ENCODE measurements around the gene NBPF15.
"Not testable (repeated sequence)": the region's sequence is repeated elsewhere in the genome, so short reads cannot be mapped to it uniquely, and the experiment has no call there.

Gene NBPF15, protein sequence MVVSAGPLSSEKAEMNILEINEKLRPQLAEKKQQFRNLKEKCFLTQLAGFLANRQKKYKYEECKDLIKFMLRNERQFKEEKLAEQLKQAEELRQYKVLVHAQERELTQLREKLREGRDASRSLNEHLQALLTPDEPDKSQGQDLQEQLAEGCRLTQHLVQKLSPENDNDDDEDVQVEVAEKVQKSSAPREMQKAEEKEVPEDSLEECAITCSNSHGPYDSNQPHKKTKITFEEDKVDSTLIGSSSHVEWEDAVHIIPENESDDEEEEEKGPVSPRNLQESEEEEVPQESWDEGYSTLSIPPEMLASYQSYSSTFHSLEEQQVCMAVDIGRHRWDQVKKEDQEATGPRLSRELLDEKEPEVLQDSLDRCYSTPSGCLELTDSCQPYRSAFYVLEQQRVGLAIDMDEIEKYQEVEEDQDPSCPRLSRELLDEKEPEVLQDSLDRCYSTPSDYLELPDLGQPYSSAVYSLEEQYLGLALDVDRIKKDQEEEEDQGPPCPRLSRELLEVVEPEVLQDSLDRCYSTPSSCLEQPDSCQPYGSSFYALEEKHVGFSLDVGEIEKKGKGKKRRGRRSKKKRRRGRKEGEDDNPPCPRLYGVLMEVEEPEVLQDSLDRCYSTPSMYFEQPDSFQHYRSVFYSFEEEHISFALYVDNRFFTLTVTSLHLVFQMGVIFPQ

DNA sequence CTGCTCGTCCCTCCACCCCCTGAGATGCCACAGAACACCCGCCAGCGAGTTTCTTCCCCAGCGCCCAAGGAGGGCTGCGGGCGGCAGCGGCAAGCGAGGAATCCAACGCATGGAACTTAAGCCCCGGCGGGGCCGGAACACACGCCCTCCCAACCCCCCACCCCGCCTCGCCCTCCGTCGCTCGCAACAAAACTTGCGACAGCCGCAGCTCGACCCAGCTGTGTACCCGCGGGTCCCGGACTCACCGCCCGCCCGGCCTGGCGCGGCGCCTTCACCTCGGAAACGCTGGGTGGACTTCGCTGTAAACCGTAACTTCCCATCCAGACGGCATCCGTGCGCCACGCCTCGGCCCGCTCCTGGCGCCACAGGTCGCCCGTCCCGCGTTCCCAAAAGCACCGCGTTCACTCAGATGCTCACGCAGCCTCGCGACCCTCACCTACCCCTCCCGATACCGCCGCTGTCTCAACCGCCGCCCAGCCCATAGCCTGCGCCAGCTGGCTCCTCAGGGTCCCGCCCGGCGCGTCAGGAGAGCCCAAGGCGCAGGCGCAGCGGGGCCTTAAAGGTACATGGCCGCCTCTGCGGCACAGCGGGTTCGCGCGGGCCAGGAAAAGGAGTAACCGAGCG, at the start of gene NBPF15:
NBPF15 (minus strand) TSS at position 534 of the 624 bp plus-strand sequence. CDS start 21,666 bp downstream, outside the sequence.
- DNase-seq, result peak; percentile 47 to 72 (median 60)

DNA sequence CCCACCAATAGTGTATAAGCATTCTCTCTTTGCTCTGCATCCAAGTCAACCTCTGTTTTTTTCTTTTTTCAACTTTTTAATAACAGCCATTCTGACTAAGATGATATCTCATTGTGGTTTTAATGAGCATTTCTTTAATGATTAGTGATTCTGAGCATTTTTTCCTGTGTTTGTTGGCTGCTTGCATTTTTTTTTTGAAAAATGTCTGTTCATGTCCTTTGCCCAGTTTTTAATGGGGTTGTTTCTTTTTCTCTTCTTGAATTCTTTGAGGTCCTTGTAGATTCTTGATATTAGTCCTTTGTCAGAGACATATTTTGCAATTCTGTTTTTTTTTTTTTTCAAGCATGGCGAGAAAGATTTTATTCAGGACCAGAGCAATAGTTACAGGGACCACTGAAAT, 35.0 kb upstream of the NBPF15 start:
- not testable (repeated sequence) for DNase-seq

DNA sequence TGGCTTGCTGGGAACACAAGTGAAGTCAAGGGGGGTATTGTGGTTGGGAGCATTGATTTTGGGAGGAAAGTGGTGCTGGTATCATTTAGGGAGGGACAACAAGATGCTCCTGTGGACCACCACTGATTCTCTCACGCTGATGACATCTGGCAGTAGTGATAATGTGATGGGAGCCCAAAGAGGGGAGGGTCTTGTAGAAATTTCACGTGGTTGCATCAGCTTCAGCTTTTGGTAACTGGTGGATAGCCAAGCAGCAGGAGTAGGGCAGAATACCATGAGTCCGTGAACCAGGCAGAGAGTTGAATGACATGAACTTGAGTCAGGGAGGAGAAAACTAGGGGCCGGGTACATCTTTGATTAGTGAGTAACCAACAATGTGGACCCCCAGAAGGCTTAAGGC, 32.7 kb upstream of the NBPF15 start:
- not testable (repeated sequence) for DNase-seq

DNA sequence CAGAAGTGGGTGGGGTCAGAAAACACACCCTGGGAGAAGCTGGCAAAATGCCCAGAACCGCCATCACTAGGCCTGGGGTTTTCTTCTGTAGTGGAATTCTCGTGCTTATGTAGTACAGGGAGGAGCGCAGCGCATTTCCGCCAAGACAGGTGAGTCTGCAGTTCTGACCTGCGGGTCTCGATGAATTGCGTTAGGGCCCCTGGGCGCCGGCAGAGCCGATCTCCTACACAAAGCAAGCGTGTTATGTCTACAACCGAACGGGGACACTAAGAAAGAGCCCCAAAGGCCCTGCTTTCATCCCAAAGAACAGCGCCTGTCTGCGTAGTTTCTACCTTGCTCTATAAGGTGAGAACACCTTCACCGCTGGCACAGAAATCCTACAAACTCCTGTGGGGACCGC, 28.9 kb upstream of the NBPF15 start:
- peak in 4 of 6 experiments; percentile 4 to 33 (median 16) for DNase-seq

DNA sequence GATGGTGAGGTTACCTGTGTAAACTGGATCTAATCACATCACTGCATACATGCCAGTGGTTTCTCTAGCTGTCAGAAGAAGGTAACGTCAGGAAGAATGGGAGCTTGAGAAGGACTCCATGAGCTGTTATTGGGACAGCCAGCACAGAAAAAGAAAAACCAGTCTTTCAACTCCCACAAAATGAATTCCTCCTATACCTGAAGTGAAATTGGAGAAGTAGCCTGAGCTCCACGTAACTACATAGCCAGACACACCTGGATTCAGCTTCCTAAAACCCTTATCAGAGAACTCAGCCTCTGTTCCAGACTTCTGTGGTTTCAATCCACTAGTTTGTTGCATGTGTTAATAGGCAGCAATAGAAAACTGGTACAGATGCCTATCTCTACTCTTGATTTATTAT, 25.5 kb upstream of the NBPF15 start:
- not testable (repeated sequence) for DNase-seq

DNA sequence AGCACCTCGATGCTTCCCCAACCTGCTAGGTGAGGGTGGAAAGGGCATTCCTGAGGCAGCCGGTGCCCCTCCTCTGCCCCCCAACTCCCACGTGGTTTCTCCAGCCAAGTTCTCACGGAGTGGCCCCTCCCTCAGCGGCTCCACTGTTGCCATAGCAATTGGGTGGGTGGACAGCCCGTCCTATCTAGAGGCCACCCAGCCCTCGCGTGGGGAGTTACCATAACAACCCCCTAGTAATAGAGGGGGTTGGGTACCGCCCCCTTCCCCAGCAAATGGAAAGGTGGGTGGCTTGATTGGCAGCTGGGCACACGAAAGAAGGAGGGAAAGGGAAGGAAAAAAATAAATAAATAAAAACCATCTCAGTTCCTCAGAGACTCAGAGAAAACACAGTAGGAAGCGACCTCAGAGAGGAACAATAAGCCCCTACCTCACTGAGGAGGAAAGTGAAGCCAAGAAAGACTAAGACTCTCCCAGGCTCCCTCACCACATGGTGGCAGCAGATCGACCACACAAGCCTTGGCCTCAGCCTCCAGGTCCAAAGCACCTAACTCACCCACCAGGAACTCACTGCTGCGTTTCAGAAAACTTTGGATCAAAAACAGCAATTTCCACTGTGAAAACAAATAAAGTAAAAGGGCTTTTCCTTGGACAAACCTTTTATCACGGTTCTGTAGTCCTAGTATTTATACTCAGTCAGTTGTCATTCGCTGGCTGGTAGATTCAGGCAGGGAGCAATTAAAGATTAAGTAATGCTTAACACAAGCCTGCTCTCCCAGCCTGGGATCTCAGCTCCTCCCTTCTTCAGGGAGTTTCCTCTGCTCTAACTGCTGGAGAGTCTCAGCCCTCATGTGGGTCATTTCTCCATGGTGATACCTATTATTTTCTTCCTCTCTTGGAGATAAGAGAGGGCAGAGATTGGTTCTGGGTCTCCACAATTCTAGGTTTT, 23.9 kb upstream of the NBPF15 start:
- not testable (repeated sequence) for DNase-seq

DNA sequence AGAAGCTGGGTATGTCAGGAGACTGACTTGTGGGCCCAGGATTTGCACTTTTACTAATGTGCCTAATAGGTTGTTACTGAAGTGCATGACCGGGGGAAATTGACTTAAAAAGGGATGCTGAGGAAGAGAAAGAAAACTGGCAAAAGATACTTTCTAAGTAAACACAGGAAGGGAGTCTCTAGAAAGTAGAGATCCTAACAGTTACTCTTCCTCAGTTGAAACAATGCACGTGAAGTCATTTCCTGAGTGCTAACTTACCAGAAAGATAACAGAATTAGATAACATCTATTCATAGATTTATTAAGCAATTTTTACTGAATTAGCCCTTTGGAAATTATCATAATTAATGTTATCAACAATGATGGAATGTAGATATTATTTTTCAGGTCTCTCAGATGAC, 12.4 kb upstream of the NBPF15 start:
- DNase-seq, result not testable (repeated sequence)

DNA sequence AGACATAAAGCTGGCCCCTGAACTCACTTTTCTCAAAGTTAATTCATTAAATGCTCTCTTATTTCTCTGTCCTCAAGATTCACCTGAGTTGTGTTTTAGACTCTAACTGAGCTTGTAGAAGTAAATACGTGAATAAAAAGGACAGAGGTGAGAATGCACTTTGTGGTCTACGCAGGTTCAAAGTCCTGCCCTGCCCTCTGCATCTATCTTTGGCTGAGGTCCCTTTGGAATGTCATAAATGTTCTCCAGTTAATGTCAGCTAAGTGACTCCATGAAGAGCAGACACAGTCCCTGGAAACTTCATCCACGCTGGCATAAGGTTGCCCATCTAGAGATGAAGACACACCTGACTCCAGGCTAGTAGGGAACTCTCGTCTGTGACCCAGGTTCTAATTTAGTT, 10.0 kb upstream of the NBPF15 start:
- not testable (repeated sequence) for DNase-seq

DNA sequence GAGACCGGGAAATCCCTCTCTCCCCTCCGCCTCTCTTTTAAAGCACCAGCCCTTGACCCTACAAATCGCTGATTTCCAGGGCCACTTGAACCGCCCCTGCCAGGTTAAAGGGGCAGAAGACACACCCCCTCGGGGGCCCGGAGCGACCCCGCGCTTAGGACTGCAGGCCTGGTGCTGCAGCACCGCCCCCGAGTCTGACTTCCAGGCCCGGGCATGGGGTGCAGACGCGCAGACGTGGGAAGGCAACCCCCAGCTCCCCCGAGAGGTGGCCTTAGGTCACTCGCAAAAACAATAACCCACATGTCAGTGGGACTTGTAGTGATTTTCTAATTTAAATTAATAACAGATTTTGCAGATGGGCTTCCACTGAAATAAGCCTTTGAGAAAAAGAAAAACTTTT, 309 bp upstream of the NBPF15 start:
- not testable (repeated sequence) for DNase-seq

DNA sequence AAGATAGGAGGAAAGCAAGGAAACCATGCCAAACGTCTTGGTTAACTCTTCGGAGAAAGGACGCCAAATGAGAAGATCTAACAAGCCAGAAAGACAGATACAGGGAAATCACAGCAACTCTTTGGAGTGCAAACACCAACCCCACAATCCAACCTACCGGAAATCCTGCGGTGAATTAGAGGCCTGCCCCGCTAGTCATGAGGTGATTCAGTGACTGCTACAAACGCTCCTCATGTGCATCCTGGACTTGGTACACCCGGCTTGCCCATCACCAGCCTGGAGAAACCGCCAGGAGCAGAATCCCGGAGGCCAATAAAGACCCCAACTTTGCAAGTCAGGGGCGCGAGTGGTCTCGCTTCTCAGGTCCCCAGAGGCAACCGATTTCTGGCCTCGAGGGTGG, 783 bp downstream of the NBPF15 start:
- DNase-seq, result not testable (repeated sequence)

DNA sequence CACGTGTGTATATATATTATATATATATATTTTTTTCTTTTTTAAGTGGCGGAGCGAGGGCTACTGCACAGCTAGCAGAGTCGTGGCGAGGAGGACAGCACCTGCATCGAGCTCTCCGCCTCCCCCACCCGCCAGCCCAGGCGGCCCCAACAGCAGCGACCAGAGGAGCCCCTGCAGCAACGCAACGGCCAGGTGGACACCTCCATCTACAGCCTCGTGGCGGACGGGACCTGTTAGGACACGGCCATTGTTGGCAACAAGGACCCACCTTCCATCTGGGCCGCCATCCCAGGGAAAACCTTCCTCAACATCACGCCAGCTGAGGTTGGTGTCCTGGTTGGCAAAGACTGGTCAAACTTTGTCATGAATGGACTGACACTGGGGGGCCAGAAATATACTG, 19.1 kb downstream of the NBPF15 start:
- DNase-seq, result not testable (repeated sequence)

DNA sequence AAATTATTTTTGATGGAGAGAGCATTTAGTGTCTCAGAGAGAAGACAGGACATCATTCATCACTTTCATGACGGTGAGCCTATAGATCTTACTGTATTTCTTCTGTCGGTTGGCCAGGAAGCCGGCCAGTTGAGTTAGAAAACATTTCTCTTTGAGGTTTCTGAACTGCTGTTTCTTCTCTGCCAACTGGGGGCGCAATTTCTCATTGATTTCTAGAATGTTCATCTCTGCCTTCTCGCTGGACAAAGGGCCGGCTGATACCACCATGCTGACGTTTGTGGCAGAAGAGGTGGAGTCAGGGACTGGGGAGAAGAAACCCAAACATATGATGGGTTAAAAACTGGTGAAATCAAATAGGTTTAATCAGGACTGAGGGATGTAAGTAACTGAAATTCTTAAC, 21.7 kb downstream of the NBPF15 start:
- not testable (repeated sequence) for DNase-seq

DNA sequence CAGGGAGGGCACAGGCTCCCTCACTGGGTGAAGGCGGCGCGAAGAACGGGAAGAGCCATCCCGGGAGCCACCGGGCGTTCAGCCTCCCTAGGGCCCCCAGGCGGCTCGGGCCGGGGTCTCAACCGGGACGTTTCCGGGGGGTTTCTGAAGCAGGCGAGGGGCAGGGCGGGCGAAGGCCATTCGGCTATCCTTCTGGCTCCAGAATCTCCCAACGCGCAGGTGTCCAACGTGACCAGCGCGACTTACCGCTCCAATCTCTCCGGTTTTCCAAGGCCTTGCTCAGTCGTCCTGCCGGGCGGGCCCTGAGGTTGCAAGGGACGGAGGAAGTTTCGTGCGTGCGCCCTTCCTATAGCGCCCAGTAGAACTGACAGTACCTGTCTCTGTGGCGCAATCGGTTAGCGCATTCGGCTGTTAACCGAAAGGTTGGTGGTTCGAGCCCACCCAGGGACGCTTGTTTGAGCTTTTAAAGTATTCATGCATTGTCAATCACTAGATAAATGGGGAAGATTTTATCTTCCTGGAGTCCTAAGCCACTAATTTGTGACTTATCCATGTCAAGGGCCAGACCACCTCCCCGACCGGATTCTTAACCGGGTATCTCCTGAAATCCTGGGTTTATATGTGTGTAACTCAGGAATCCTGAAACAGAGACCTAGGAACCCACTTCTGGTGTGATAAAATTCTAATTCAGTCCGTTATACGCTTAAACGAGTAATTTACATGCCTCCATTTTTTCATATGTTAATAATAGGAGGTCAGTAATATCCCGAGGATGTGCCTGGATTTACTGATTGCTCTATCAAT, 42.4 kb downstream of the NBPF15 start:
- DNase-seq, result peak; percentile 41 to 80 (median 62)

DNA sequence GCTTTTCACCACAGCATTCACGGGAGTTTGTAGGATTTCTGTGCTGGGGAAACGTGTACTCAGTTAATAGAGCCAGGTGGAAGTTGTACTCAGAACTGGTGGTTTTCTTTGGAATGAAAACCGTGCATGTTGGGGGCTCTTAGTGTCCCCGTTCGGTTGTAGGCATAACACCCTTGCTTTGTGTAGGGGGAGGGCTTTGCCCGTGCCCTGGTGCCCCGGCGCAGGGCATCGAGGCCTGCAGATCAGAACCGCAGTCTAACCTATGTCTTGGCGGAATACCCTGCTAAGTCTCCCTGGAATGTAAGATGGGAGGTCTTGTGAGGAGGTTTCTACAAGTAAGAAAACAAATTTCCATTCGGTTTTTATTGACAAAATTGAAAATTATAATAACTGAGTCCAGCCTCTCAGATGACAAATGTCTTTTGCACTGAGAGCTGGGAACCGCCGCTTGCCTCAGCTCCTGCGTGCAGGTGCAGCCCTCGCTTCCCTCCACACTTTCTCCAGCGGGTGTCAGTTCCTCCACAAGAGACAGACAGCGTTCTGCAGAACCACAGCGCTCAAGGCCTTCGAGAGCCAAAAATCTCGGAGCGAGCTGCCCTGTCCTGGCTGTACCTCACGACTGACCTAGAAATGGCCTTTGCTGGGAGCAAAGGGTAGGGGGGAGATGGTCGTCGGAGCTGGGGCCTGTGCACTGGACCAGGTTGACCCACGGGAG, 47.9 kb downstream of the NBPF15 start:
- DNase-seq, result not testable (repeated sequence)

DNA sequence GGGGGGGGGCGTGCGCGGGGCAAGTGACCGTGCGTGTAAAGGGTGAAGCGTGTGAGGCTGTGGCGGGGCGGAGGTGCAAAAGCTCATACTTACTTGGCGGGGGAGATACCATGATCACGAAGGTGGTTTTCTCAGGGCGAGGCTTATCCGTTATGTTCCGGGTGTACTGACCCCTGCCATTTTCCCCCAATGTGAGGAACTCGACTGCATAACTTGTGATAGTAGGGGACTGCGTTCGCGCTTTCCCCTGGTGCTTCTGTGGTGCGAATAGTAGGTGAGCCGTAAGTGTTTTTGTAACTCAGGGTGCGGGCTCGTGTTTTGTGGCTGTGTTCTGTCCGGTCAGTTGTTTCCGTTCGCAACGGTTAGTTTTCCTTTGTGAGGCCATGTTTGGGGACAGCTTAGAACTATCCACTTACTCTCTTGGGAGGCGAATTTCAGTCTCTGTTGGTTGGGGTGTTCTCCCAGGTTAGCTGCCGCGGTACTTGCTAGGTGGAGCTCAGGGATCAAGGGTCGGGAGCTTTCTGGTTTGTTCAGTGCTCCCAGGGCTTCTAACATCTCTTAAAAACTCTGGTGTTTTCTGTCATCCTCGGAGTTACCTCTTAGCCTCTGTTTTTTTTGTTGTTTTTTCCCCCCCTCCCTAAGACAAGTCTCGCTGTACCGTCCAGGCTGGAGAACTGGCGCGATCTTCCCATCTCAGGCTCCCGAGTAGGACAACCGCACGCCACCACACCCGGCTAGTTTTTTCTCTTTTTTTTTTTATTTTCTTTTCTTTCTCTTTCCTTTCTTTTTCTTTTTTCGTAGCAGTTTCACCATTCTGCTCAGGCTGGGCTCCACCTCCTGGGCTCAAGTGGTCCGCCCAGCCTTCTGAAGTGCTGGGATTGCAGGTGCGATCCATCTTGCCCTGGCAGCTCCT, 48.7 kb downstream of the NBPF15 start:
- peak; percentile 56 to 92 (median 84) for DNase-seq

DNA sequence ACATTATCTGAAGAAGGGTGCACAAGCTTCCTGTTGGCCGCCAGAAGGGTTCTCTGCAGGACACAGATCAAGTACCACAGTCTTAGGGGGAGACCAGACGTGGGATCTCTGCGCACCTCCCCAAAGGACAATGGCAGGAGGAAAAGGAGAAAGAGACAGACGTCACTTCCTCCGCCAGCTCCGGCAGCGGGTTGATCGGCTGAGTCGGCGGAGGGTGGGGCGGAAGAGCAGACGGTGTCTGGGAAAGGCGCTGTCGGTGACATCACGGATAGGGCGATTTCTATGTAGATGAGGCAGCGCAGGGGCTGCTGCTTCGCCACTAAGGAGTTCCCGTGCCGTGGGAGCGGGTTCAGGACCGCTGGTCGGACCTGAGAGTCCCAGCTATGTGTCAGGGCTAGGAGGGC, 49.4 kb downstream of the NBPF15 start:
- peak in 5 of 6 experiments; percentile 69 to 89 (median 84) for DNase-seq

DNA sequence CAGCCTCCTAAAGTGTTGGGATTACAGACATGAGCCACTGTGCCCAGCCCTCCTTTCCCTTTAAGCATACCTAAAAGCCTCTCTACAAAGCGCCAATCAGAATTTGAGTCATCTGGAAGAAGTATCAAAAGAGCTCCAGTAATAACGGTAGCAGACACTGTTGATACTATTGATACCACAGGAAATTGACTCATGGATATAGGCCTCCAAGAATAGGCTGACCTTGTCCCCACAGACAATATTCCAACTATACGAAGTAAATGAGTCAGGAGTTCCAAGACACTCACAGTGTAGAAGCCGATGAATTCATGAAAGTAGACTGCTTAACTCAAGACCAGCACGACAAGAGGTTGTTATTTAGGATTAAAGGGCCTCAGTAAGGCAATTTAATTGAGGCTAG, 58.7 kb downstream of the NBPF15 start:
- DNase-seq, result not testable (repeated sequence)

DNA sequence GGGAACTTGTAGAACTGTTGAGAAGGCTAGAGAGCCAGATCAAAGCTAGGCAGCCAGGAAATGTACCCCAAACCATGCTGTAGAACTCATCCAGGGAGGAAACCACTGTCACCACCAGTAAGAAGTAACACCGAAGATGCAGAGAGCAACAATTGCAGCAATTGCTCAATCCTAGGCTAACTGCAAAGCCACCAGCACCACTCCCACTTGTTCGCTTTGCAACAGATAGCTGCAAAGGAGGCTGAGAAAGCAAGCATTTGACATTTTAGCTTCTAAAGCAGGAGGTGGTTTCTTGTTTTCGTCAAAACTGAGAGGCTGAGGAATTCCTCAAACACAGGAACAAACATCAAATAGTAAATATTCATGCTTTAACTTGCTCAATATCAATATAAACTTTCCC, 89.8 kb downstream of the NBPF15 start:
- DNase-seq, result not testable (repeated sequence)

Measured in stimulated activated naive CD4-positive, alpha-beta T cell (primary cell).